Anterior cingulate cortex (tissue), 58 donors: ENCODE results near the gene KIAA1217.

Experiments
- DNase-seq, 58 donors: peaks; one replicate each; lab custom pipeline; 2025; lab: John Stamatoyannopoulos, UW

Gene KIAA1217

DNA sequence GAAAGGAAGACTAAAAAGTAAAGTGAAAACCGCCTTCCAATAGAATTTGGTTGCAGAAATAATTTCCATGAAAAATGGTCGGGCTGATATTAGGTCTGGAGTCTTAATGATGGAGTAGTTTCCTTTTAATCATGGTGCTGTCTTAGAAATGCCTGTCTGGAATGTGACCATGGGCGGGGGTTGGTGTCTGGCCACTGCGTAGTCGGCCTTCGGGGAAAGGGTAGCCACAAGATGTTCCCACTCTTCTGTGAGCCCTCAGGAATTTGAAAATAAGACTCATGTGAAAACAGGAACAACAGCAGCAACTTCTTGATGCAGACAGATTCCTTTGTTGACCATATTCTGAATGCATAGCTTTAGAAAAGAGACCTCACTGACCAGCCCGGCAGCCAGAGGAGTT lies 176.8 kb downstream of the KIAA1217 start:
- DNase-seq = no peak

DNA sequence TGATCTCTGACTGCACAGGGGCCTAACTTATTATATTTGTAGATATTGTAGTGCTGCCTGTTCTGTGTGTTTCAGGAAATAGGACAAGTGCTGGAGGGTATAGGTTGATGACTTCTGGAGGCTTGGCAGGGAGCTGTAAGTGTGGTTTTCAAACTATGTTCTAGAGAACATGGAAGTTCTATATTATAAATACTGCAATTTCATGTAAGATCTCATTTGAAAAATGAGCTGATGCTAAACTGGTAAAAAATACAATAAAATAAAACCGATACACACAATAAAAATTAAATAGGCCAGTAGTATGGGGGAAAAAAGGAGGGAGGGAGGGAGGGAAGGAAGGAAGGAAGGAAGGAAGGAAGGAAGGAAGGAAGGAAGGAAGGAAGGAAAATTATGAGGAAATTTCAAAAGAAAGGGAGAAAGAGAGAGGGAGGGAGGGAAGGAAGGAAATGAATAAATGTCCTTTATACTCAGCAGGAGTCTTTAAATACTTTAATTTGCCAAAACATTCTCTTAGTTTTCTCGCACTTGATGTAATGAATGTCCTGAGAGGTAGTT lies 181.3 kb downstream of the KIAA1217 start:
- no peak for DNase-seq

DNA sequence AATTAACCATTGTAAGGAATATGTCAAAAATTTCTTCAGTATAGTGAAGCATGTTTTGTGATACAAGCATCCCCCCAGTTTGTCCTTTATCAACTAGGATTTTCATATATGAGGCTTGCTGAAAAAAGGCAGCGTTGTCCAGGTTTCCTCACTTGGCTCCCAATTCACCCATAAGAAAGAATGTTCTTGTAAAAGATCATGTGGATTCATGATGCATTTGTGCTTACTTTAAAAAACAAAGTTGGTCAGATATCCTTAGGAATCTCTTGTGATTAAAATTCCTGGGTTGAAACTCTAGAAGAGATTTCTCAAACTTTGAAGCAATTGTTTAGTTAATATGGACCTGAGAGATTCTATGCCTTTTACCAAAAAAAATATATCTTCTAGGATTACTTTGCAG lies 181.8 kb downstream of the KIAA1217 start:
- no peak for DNase-seq

DNA sequence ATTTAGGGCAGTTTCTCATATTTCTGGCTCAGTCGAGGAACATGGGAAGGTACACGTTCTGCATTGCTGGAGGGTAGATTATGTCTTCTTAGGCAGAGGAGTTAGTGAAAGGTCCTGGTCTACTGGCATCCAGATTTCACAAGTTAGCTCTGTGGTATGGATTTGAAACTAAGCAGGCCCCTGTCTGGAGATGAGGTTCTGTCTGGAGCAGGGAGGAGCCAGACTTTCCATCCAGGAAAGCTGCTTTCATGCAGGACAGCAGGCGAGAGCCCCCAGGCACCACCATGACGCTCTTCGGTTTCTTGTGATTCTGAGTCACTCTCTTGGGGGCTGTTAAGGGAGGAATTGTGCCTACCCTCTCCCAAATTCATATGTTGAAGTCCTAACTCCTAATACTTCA lies 184.3 kb downstream of the KIAA1217 start:
- DNase-seq = no peak

DNA sequence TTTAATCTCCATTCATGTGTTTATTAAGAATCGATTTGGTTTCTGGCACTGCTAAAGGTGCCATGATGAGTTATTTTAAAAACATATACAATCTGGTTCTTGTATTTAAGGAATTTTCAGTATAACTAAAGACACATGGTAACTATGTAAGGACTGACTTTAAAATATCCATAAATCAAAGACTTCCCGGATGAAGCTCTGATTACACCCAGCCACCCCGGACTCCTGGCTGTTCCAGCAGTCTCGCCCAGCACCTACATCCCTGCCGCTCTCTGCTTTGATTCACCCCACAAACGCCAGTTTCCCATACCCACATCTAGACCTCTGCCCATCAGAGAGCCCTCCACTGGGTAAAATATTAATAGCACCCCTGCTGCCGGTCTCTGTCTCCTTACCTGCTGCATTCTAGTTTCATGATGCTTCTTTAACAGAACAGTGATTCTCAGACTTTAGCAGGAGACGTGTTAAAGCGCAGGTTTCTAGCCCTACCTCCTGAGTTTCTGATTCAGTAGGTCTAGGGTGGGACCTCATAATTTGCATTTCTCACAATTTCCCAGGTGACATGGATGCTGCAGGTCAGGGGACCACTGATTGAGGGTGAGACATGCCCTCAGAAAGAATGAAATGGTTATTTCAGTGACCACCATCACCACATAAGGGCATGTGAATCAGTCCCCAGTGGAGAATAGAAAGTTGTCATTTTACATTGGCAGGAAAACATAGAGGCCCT lies 185.7 kb downstream of the KIAA1217 start:
- no peak for DNase-seq

DNA sequence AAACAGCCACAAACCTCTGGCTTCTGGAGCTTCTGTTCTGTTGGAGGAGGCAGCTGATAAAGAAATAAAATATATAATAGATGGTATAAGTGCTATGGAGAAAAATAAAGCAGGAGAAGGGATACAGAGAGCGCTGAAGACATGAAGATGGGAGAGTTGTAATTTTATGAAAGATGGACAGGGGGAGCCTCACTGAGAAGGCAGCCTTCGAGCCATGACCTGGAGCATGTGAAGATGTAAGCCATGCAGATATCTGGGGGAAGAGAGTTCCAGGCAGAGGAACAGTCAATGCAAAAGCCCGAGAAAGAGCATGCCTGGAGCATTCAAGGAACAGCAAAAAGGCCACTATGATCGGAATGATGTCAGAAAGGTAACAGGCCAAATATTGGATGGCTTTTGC lies 187.5 kb downstream of the KIAA1217 start:
- no peak for DNase-seq

DNA sequence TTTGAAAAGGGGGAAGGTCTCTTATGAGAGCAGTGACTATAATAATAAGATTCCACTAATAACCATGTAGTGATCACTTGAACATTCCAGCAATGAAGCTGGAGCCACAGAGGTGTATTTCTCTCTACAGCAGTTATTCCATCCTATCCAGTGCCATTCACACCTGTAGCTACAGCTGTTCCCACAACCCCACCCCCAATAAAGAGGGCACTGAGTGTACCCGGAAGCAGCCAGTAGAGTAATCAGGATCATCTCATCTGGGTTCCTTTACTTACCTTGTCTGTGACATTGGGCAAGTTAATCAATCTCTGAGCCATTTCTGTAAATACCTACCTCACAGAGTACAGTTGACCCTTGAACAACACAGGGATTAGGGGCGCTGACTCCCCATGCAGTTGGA lies 188.7 kb downstream of the KIAA1217 start:
- DNase-seq = no peak

DNA sequence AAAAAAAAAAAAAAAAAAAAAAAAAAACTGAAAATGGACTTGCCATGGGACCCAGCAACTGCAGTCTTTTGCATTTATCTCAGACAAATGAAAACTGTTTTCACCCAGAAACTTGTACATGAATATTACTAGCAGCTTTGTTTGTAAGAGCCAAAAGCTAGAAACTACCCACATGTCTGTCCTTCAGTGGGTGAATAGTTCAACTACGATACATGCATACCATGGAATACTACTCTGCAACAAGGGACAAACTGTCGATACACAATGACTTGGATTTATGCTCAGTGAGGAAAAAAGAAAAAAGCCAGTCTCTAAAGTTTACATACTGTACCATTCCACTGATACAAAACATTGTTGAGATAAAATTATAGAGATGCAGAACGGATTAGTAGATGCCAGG lies 195.6 kb downstream of the KIAA1217 start:
- DNase-seq = no peak

DNA sequence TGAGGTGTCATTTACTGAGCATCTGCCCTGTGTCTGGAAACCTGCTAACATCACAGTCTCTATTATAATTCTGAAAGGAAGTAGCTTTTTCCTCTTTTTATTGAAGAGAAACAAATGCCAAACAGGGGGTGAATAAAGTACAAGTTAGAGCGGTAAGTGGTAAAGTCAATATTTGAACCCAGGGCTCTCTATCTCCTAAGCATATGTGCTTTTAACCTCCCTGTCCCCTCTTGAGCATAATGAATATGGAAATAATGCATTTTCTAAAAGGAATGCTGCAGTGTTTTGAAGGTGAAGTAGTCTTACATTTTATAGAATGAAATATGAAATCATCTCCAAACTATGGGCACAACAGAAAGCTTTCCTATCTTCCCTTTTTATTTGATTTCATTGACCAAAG lies 196.7 kb downstream of the KIAA1217 start:
- no peak for DNase-seq

DNA sequence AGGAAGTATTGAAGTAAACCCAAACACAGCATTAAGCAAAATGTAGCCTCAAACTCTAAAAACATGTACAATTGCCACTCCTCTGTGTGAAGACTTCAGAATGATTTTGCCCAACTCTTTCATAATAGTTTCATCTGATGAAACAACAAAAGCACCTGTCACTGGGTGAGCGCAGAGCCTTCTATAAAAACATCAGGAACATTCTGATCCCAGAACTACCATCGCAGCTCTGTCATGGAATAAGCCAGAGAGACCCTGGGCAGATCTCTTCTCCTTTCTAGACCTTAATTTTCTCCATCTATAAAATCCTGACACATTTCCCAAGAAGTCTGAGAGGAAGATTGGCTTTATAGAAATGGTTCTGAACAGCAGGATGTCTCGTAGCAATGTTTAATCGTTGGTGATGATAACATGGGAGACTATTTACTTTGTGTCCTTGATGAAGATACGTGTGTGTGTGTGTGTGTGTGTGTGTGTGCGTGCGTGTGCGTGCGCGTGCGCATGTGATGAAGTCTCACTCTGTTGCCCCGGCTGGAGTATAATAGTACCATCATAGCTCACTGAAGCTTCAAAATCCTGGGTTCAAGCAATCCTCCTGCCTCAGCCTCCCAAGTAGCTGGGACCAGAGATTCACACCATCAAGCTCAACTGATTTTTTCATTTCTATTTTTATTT lies 198.0 kb downstream of the KIAA1217 start:
- DNase-seq = no peak

DNA sequence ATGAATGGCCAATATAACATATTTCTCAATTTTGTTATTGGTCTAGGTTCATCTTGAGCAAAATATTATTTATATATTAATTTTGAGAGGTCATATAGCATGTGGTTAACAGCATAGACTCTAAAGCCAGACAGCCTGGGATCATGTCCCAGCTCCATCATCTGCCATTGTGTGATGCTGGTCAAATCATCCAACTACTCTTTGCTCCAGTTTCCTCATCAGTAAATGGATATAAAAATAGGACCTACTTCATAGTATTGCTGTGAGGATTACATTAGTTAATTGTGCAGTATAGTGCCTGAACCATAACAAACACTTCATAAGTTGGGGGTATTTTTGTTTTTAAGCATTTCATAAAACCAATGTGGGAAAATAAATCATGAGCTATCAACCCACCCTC lies 199.0 kb downstream of the KIAA1217 start:
- DNase-seq = no peak

DNA sequence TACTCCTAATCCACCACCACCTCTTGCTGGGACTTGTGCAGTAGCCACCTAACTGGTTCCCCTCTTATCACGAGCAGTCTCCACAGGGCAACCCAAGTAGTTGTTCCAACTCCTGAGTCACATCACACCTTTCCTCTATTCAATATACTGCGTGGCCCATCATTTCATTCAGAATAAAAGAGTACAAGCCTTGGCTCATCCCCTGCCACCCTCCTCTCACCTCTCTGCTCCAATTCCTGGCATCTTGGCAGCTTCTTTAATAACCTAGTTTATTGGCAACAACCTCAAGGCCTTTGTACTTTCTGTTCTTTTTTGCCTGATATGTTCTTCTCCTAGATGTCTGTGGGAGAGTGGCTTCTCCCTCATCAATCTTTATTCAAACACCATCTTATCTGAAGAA lies 199.4 kb downstream of the KIAA1217 start:
- DNase-seq = no peak

DNA sequence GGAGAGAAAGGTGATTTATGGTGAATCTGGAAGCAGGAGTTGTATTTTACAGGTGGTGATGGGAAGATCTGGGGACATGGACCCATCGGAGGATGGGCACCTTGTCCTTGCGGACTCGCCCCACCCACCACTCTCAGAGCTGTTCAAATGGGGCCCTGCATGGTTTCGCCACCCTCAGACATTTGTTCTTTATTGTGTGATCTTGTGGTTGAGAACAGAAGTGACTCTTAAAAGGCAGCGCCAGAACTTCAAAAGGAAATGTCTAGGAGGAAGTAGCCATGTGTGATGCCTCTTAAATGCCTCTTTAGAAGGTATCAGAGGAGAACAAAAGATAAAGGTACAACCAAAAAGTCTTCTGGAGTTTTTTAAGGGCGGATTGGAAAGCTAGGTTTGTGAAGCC lies 205.7 kb downstream of the KIAA1217 start:
- DNase-seq = no peak

DNA sequence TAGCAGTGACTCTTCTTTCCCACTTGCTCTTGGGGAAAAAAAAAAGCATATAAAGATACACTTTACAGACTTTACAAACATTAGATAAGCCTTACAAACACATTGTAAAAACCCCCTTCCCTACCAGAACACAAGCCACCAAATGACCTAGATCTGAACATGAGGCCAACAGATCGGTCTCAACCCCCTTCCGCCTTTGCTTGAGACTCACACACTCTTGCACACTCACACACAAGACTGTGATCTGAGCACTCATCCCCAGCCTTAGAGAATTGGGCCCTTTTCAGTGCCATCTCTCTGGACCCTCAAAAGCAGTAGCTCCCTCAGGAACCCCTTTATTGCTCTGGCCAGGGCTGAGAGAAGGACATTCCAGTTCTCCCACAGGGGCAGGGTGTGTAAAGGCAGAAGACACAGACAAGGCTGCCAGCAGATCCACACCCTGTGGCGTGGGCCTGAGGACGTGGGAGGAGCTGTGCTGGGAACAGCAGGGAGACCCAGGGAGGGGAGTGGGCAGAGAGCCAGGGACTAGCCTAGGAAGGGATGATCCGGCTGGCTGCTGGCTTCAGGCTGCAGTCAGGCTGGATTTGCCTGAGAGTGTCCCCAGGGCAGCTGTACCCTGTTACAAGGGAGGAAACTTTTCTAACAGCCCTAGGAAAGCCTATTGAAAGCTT lies 206.7 kb downstream of the KIAA1217 start:
- DNase-seq = peak in 23 of 58 donors; percentile 1 to 44 (median 12)

DNA sequence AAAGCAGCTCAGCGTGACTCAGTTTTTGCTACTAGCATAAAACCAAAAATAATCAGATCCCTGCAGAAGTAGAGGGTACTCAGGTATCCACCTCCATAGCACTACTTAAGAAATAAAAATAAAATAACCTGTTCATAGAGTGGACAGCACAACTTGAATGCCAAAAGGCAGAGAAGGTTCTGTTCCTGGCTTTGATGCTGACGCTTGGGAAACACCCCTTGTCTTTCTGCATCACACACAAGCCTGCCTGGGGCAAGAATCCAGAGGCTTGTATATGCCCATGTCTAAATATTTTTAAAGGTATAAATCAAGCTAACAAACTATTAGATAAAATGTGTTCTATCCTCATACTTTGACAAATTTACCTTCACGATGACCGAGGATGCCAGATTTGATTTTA lies 207.3 kb downstream of the KIAA1217 start:
- DNase-seq = no peak

DNA sequence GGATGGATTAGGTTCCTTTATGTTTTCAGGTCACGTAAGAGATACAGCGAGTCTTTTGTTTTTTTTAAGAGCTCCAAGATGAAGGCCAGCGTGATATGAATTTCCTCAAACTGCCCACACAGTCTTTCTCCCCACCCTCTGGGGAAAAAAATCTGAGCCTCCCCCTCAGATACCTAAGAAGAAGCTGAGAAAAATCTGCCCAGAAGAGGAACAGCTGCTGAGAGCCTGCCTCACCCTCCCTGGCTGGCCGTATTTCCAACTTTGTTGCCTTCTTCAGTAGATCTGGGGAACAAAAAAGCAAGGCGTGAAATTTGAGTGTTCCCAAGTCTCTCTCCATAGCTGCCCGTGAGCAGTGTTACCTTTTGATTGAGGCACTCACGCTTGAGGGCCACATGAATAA lies 208.1 kb downstream of the KIAA1217 start:
- peak in 11 of 58 donors; percentile 1 to 71 (median 21) for DNase-seq

DNA sequence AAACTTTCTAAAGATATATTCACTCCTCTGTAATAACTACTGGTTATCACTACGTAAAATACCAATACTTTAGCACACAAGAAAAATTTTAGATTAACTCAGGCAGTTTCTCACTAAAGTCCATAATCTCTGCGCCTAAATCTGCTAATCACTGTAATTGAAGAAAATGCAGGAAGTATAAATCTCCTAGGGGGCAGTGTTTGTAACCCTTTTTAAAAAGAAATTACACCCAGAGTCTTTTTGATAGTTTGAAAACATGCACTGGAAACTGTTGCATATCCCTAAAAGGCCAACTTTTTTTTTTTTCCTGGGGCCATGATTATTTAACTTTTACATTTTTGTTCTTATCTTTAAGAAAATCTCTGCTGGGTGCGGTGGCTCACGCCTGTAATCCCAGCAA lies 209.6 kb downstream of the KIAA1217 start:
- DNase-seq = no peak

DNA sequence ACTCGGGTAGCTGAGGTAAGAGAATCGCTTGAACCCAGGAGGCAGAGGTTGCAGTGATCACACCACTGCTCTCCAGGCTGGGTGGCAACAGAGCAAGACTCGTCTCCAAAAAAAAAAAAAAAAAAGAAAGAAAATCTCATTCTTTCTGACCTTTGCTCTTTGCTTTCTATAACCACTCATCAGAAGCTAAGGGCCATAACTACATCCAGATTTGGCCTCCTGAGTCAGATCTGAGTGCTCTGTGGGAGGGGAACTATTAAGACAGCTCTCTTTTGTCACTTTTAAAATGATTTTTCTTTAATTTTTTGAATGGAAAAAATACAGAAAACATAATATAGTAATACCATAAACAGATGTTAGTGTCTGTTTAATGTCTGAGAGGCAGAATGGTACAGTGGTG lies 210.1 kb downstream of the KIAA1217 start:
- no peak for DNase-seq

DNA sequence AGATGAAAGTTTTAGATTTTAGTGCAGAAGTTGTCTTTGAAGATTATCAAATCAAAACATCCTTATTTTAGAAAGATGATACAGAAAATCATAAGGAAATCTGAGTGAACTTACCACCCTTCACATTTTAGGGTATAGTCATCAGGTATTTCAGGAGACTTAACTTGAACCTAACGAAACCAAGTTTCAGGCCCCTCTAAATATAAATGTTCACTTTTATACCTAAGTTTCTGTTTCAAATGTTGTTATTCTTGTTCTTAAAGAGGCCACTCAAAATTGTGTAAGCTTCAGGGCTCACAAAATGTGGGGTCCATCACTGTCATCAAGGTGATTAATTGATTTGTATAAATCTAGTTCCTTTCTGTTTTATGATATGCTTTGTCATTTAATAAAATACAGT lies 216.2 kb downstream of the KIAA1217 start:
- no peak for DNase-seq

DNA sequence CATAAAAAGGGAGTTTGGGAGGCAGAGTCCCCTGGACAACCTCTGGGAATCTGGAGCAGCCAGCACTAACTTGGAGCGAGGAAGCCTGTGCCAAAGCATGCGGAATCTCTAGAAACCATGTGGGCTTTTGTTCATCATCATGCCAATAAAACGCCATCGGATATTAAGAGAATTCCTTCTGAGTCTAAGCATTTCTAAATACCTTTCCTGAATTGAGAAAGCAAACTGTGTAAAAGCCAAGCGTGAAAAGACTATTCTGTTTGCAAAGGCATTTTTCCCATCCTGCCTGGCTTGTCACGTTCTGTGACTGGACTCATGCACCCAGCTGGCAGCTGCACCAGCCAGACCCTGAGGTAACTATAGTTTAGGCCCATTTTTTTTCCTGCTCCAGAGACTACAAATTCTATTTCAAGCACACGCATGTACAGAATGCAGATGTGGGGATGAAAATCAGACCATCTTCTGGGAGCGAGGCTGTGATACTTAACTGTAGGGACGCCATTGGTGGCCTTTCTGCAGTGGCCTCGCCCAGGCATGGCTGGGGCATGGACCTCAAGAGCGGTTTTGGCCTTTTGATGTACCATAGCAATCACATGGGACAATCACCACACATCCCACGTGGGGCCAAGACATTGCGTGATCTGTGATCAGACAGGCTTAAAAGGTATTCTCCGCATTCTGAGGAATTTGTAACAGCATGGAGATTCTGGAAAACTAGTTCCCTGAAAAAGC lies 218.9 kb downstream of the KIAA1217 start:
- peak in 7 of 58 donors; percentile 5 to 41 (median 21) for DNase-seq

DNA sequence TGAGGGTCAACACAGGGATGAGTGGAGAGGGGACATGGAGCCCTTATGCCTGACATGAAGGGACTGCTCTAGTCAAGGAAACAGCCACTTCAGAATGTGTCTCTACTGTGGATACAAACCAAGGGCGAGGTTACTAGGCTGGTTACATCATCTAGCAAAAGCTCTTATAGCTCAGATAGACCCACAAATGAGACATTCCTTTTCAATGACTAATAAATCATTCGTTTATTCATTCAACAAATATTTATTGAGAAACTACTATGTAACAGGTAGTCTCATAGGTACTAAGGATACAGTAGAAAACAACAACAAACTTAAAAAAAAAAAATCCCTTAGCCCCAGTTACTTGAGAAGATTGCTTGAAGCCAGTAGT lies 219.5 kb downstream of the KIAA1217 start:
- DNase-seq = no peak
